ENCODE data around the gene SUSD1. TPM values are rescaled to one million over a fixed set of nuclear protein-coding genes. Genes with fewer than 3 reads are reported as not detected.
"Not testable (repeated sequence)": the region's sequence is repeated elsewhere in the genome, so short reads cannot be mapped to it uniquely, and the experiment has no call there.

The SUSD1 gene
- polyA plus RNA-seq, 1 experiment: 24.2 TPM

GRCh38 chr9:112135706-112136105 is 39.4 kb downstream of the SUSD1 start:
- CTCF ChIA-PET: no interaction called here
- H3K27ac ChIP-seq (ENCODE audit: low read depth, low read length): no peak overlapping the region
- H3K9me3 ChIP-seq (ENCODE audit: control insufficient read depth, insufficient read depth, low read length): no peaks in the 10 kb centered on the region
- TF ChIP-seq CTCF (IDR thresholded peaks at IDR 0.05; ENCODE audit: low read depth, low read length): no peak
- no peaks in the 10 kb centered on the region for H3K27me3 ChIP-seq (ENCODE audit: control insufficient read depth, insufficient read depth, low read length)
- POLR2A ChIA-PET: no interaction called here
- H3K4me3 ChIP-seq (ENCODE audit: low read depth, low read length): no peak overlapping the region
- DNase-seq (ENCODE audit: low read depth, low spot score): no peak

GRCh38 chr9:112133806-112134205 is 41.3 kb downstream of the SUSD1 start:
- DNase-seq (ENCODE audit: low read depth, low spot score): not testable (repeated sequence)

GRCh38 chr9:112132356-112132755 is 42.7 kb downstream of the SUSD1 start:
- Histone ChIP-seq H3K27ac (ENCODE audit: low read depth, low read length) (no peak overlapping the region), H3K4me3 (ENCODE audit: low read depth, low read length) (no peak overlapping the region), H3K9me3 (ENCODE audit: control insufficient read depth, insufficient read depth, low read length) (no peaks in the 10 kb centered on the region), H3K27me3 (ENCODE audit: control insufficient read depth, insufficient read depth, low read length) (no peaks in the 10 kb centered on the region)
- DNase-seq (ENCODE audit: low read depth, low spot score): peak; percentile 24
- CTCF ChIA-PET: interaction anchor here (0.9 to 1.4 kb wide), 3 partner anchors 20 to 201 kb away, joined by 3 read pairs; partner anchors contain the start of gene PTBP3
- POLR2A ChIA-PET: no interaction called here
- no peak for TF ChIP-seq CTCF (IDR thresholded peaks at IDR 0.05; ENCODE audit: low read depth, low read length)

More at GRCh38 chr9:112133806-112134205, 41.3 kb downstream of the SUSD1 start:
- H3K9me3 ChIP-seq (ENCODE audit: control insufficient read depth, insufficient read depth, low read length); H3K27me3 ChIP-seq (ENCODE audit: control insufficient read depth, insufficient read depth, low read length); H3K27ac ChIP-seq (ENCODE audit: low read depth, low read length); POLR2A ChIA-PET; H3K4me3 ChIP-seq (ENCODE audit: low read depth, low read length): not testable (repeated sequence)
- CTCF ChIA-PET: interaction anchor here (1.2 kb wide), 1 partner anchor 21 kb away, joined by 3 read pairs; no protein-coding TSS in a partner anchor

- no peaks in the 10 kb centered on the region for H3K27me3 ChIP-seq (ENCODE audit: control insufficient read depth, insufficient read depth, low read length)
- no peak overlapping the region for H3K27ac ChIP-seq (ENCODE audit: low read depth, low read length)
- DNase-seq (ENCODE audit: low read depth, low spot score): no peak
- ChIA-PET CTCF (interaction anchor here (0.6 to 1.4 kb wide), 2 partner anchors 19 to 202 kb away, joined by 3 read pairs; partner anchors contain the start of gene PTBP3), POLR2A (no interaction called here)
- no peak for TF ChIP-seq CTCF (IDR thresholded peaks at IDR 0.05; ENCODE audit: low read depth, low read length)
- no peaks in the 10 kb centered on the region for H3K9me3 ChIP-seq (ENCODE audit: control insufficient read depth, insufficient read depth, low read length)
- H3K4me3 ChIP-seq (ENCODE audit: low read depth, low read length): no peak overlapping the region
Observed at GRCh38 chr9:112130997-112131396, 44.1 kb downstream of the SUSD1 start.

GRCh38 chr9:112130347-112130746 is 44.8 kb downstream of the SUSD1 start:
- H3K27me3 ChIP-seq (ENCODE audit: control insufficient read depth, insufficient read depth, low read length): no peaks in the 10 kb centered on the region
- no peak for DNase-seq (ENCODE audit: low read depth, low spot score)
- no peak overlapping the region for H3K27ac ChIP-seq (ENCODE audit: low read depth, low read length)
- no peak overlapping the region for H3K4me3 ChIP-seq (ENCODE audit: low read depth, low read length)
- POLR2A ChIA-PET: no interaction called here
- TF ChIP-seq CTCF (IDR thresholded peaks at IDR 0.05; ENCODE audit: low read depth, low read length): no peak
- H3K9me3 ChIP-seq (ENCODE audit: control insufficient read depth, insufficient read depth, low read length): no peaks in the 10 kb centered on the region
- CTCF ChIA-PET: interaction anchor here (0.6 kb wide), 1 partner anchor 19 kb away, joined by 3 read pairs; no protein-coding TSS in a partner anchor

GRCh38 chr9:112129246-112129645 is 45.9 kb downstream of the SUSD1 start:
- POLR2A ChIA-PET: no interaction called here
- Histone ChIP-seq H3K27ac (ENCODE audit: low read depth, low read length) (no peak overlapping the region), H3K4me3 (ENCODE audit: low read depth, low read length) (no peak overlapping the region), H3K9me3 (ENCODE audit: control insufficient read depth, insufficient read depth, low read length) (no peaks in the 10 kb centered on the region), H3K27me3 (ENCODE audit: control insufficient read depth, insufficient read depth, low read length) (no peaks in the 10 kb centered on the region)
- CTCF ChIA-PET: no interaction called here
- no peak for TF ChIP-seq CTCF (IDR thresholded peaks at IDR 0.05; ENCODE audit: low read depth, low read length)
- DNase-seq (ENCODE audit: low read depth, low spot score): no peak

- H3K27me3 ChIP-seq (ENCODE audit: control insufficient read depth, insufficient read depth, low read length); POLR2A ChIA-PET; DNase-seq (ENCODE audit: low read depth, low spot score); CTCF ChIA-PET; H3K4me3 ChIP-seq (ENCODE audit: low read depth, low read length); H3K27ac ChIP-seq (ENCODE audit: low read depth, low read length); H3K9me3 ChIP-seq (ENCODE audit: control insufficient read depth, insufficient read depth, low read length): not testable (repeated sequence)
Observed at GRCh38 chr9:112128399-112128798, 46.7 kb downstream of the SUSD1 start.
